OCI-LY3 (cell line): ENCODE results near the gene RMND5B.

Source experiments
- CTCF ChIP-seq: fragments of 200-600, 300-600 bp; sonication (generic); IDR thresholded peaks from 2 replicates; pipeline ENCODE4 v1.5.1; 2014; ENCODE audit warnings: antibody characterized with exemption, low read length, low read depth
- EZH2phosphoT487 ChIP-seq: fragments of 200-600 bp; shearing (Covaris generic); IDR thresholded peaks from 2 replicates; pipeline ENCODE4 v1.6.1; 2018; ENCODE audit warnings: antibody characterized with exemption, mixed run types, low read depth

GRCh38 chr5:178192244-178192643 lies 61.4 kb downstream of the RMND5B start:
- TF ChIP-seq CTCF (no peak), EZH2phosphoT487 (no peak)
